Vagina (tissue), 2 donors: Measurements from ENCODE around the gene SUGCT. TPM values are rescaled to one million over a fixed set of nuclear protein-coding genes. Genes with fewer than 3 reads are reported as not detected.

ENCODE experiments used
- DNase-seq, 2 donors: peaks; one replicate each; pipeline ENCODE4 v3.0.0-alpha.2; 2017; ENCODE audit errors: extremely low spot score in 2 of 2
- H3K27ac ChIP-seq: fragments of 200-600 bp; sonication (generic); one replicate; pipeline ENCODE4 v1.5.1; 2019
- H3K27me3 ChIP-seq: fragments of 200-600 bp; sonication (generic); one replicate; pipeline ENCODE4 v1.5.1; 2019
- H3K36me3 ChIP-seq, 2 donors: fragments of 200-600 bp; sonication (generic); one replicate each; pipeline ENCODE4 v1.5.1; 2017 to 2019
- H3K4me1 ChIP-seq: fragments of 200-600 bp; sonication (generic); one replicate; pipeline ENCODE4 v1.5.1; 2019
- H3K4me3 ChIP-seq, 2 donors: fragments of 200-600 bp; sonication (generic); 1 replicate in 1 of 2; 2 replicates in 1 of 2; pipeline ENCODE4 v1.5.1; 2016 to 2019
- H3K9me3 ChIP-seq: fragments of 200-600 bp; sonication (generic); one replicate; pipeline ENCODE4 v1.5.1; 2019
- CTCF ChIP-seq, 3 experiments: fragments of 450-650 bp in 2 of 3; fragments of 200-600 bp in 1 of 3; sonication (generic) in 1 of 3; IDR thresholded peaks; one replicate each; pipeline ENCODE4 v1.5.1; 2017 to 2019; ENCODE audit warnings: antibody characterized with exemption in 3 of 3, mild to moderate bottlenecking in 2 of 3, moderate library complexity in 2 of 3
- POLR2A ChIP-seq, 2 donors: fragments of 450-650 bp; IDR thresholded peaks; one replicate each; pipeline ENCODE4 v1.6.1; 2017; ENCODE audit warnings: antibody characterized with exemption in 2 of 2, mild to moderate bottlenecking in 2 of 2, moderate library complexity in 2 of 2
- POLR2AphosphoS5 ChIP-seq, 2 donors: sonication (generic); formaldehyde crosslinking; IDR thresholded peaks; one replicate each; pipeline ENCODE4 v1.9.0; 2017; ENCODE audit warnings: antibody characterized with exemption in 2 of 2, mild to moderate bottlenecking in 2 of 2, low read depth in 1 of 2; ENCODE audit not compliant: insufficient read depth in 1 of 2
- intact Hi-C: fragments of 100-400 bp; cut with DNase I; formaldehyde crosslinking; loops from one replicate; pipeline ENCODE4 v1.15.1; 2023
- total RNA-seq: library from RNA; depleted of rRNA; stranded (reverse); fragments of >200 nt; gene quantifications from one replicate; pipeline ENCODE4 v1.2.3, GENCODE V29; 2016

Gene SUGCT
- total RNA-seq, 1 donor from 2014 or later: 2.2 TPM

- no peak for TF ChIP-seq POLR2AphosphoS5 (IDR thresholded peaks at IDR 0.05; ENCODE audit: insufficient read depth in 1 of 2, low read depth in 1 of 2)
- no peak for TF ChIP-seq CTCF (IDR thresholded peaks at IDR 0.05)
- no peak for TF ChIP-seq POLR2A (IDR thresholded peaks at IDR 0.05)
- H3K27me3 ChIP-seq: no peaks in the 10 kb centered on the region
- no peaks in the 10 kb centered on the region for H3K36me3 ChIP-seq
- no peak overlapping the region for H3K27ac ChIP-seq
- intact Hi-C loops: no loop called here
- no peak overlapping the region for H3K4me3 ChIP-seq
- peaks cover 17% of the 10 kb centered on the region for H3K4me1 ChIP-seq
- H3K9me3 ChIP-seq: no peaks in the 10 kb centered on the region
- no peak for DNase-seq
Observed at GRCh38 chr7:40824461-40824860, 689.7 kb downstream of the SUGCT start.

- no peak overlapping the region for H3K27ac ChIP-seq
- peaks cover 17% of the 10 kb centered on the region for H3K4me1 ChIP-seq
- no peaks in the 10 kb centered on the region for H3K9me3 ChIP-seq
- no peak for TF ChIP-seq POLR2A (IDR thresholded peaks at IDR 0.05)
- no peaks in the 10 kb centered on the region for H3K36me3 ChIP-seq
- no peak for DNase-seq
- no peaks in the 10 kb centered on the region for H3K27me3 ChIP-seq
- intact Hi-C loops: no loop called here
- no peak overlapping the region for H3K4me3 ChIP-seq
Observed at GRCh38 chr7:40826411-40827221, 691.8 kb downstream of the SUGCT start.

GRCh38 chr7:40827222-40828085 lies 692.6 kb downstream of the SUGCT start:
- no peak for DNase-seq
- Histone ChIP-seq H3K4me1 (peaks cover 17% of the 10 kb centered on the region), H3K9me3 (no peaks in the 10 kb centered on the region), H3K36me3 (no peaks in the 10 kb centered on the region), H3K27me3 (no peaks in the 10 kb centered on the region), H3K4me3 (no peak overlapping the region), H3K27ac (no peak overlapping the region)
- TF ChIP-seq POLR2AphosphoS5 (IDR thresholded peaks at IDR 0.05; ENCODE audit: insufficient read depth in 1 of 2, low read depth in 1 of 2): no peak
- intact Hi-C loops: no loop called here

- intact Hi-C loops: no loop called here
- Histone ChIP-seq H3K4me3 (no peak overlapping the region), H3K9me3 (no peaks in the 10 kb centered on the region), H3K4me1 (peaks cover 17% of the 10 kb centered on the region), H3K36me3 (no peaks in the 10 kb centered on the region), H3K27me3 (no peaks in the 10 kb centered on the region), H3K27ac (no peak overlapping the region)
- DNase-seq: no peak
- no peak for TF ChIP-seq POLR2AphosphoS5 (IDR thresholded peaks at IDR 0.05; ENCODE audit: insufficient read depth in 1 of 2, low read depth in 1 of 2)
- TF ChIP-seq POLR2A (IDR thresholded peaks at IDR 0.05): no peak
- TF ChIP-seq CTCF (IDR thresholded peaks at IDR 0.05): no peak
Observed at GRCh38 chr7:40828686-40829600, 694.1 kb downstream of the SUGCT start.

GRCh38 chr7:40833191-40833887 lies 698.5 kb downstream of the SUGCT start:
- H3K9me3 ChIP-seq: no peaks in the 10 kb centered on the region
- H3K27me3 ChIP-seq: no peaks in the 10 kb centered on the region
- H3K4me3 ChIP-seq: no peak overlapping the region
- no peak for DNase-seq
- no peaks in the 10 kb centered on the region for H3K36me3 ChIP-seq
- H3K4me1 ChIP-seq: no peaks in the 10 kb centered on the region
- TF ChIP-seq POLR2A (IDR thresholded peaks at IDR 0.05) (no peak), POLR2AphosphoS5 (IDR thresholded peaks at IDR 0.05; ENCODE audit: insufficient read depth in 1 of 2, low read depth in 1 of 2) (no peak), CTCF (IDR thresholded peaks at IDR 0.05) (no peak)
- H3K27ac ChIP-seq: no peak overlapping the region
- intact Hi-C loops: no loop called here
